ENCODE results near the gene KIFC1. TPM values are rescaled to one million over a fixed set of nuclear protein-coding genes. Genes with fewer than 3 reads are reported as not detected.

The KIFC1 gene
- total and polyA plus RNA-seq, 9 of the 15 experiments (the other 6 are each of a cell fraction or from before 2014, with no cell fraction given), result 1.3 to 95.2 (median 76.9) TPM

GRCh38 chr6:33407132-33407718, 15.6 kb downstream of the KIFC1 start (continued):
- TF ChIP-seq TBL1XR1 (IDR thresholded peaks at IDR 0.05; ENCODE audit: low read length in 2 of 2), result no peak
- TF ChIP-seq TEAD4 (IDR thresholded peaks at IDR 0.05; ENCODE audit: low read length), result no peak
- no peak for TF ChIP-seq TEAD4 (CRISPR knock-in tag; IDR thresholded peaks at IDR 0.05; ENCODE audit: borderline replicate concordance)
- TF ChIP-seq E2F1 (CRISPR knock-in tag; IDR thresholded peaks at IDR 0.05), result no peak
- TF ChIP-seq ELK1 (CRISPR knock-in tag; IDR thresholded peaks at IDR 0.05), result no peak
- no peak for TF ChIP-seq RNF219 (CRISPR knock-in tag; IDR thresholded peaks at IDR 0.05)
- TF ChIP-seq FOSL1 (tag; conservative IDR thresholded peaks at IDR 0.05), result 0 out of 2 replicates have a peak, but pooled peaks have one; percentile 15
